Activated T-cell treated with anti-CD3 and anti-CD28 coated beads, Interleukin-2, amount 50 U/mL, for 48 hours (primary cell): Measurements from ENCODE around the gene CDK2AP2.
"Not testable (repeated sequence)": the region's sequence is repeated elsewhere in the genome, so short reads cannot be mapped to it uniquely, and the experiment has no call there.

Source experiments
- DNase-seq, 2 experiments: peaks; one replicate each; pipeline ENCODE4 v3.0.0-alpha.2; 2020

CDK2AP2 gene

DNA sequence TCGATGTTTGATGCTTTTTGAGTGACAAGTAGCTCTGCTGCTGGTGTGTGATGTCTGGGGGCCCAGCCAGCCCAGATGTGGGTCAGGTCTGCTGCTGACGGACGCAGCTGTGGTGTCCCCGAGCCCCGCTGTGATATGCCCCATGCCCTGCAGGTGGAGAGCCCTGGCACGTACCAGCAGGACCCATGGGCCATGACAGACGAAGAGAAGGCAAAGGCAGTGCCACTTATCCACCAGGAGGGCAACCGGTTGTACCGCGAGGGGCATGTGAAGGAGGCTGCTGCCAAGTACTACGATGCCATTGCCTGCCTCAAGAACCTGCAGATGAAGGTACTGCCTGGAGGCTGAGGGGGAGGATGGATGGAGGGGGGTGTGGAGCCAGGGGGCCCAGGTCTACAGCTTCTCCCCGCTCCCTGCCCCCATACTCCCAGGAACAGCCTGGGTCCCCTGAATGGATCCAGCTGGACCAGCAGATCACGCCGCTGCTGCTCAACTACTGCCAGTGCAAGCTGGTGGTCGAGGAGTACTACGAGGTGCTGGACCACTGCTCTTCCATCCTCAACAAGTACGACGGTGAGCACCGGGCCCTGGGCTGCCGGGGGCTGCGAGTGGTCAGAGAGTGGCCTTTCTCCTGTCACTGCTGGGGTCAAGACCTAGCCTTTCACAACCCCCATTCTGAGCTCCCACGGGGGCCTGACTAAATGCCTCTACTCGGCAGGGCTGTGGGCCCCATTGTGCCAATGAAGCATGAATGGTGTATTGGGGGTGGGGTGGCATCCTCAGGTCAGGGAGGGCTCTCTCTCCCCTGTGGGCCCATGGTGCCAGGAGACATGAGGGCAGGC, 17.9 kb downstream of the CDK2AP2 start:
- DNase-seq = no peak

DNA sequence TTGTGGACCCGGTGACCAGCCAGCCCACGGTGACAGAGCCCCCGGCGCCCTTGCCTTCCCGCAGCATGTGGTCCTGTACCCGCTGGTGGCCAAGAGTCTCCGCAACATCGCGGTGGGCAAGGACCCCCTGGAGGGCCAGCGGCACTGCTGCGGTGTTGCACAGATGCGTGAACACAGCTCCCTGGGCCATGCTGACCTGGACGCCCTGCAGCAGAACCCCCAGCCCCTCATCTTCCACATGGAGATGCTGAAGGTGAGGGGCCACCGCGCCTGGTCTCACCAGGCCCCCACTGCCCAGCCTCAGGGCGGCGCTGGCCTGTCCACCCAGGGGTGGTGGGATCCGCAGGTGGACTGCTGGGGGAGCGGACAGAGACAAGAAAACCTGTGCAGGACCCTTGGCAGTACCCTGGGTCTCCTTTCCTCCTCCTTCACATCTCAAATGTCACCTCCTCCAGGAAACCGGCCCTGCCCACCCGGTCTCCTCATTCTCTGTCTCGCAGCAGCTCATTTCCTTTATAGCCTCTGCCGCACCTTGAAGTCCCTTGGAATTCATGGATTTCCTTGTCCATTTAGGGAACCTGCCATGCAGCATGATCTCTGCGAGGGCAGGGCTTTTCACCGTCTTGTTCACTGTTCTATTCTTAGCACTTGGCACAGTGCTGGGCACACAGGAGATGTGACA, 18.6 kb downstream of the CDK2AP2 start:
- no peak for DNase-seq

DNA sequence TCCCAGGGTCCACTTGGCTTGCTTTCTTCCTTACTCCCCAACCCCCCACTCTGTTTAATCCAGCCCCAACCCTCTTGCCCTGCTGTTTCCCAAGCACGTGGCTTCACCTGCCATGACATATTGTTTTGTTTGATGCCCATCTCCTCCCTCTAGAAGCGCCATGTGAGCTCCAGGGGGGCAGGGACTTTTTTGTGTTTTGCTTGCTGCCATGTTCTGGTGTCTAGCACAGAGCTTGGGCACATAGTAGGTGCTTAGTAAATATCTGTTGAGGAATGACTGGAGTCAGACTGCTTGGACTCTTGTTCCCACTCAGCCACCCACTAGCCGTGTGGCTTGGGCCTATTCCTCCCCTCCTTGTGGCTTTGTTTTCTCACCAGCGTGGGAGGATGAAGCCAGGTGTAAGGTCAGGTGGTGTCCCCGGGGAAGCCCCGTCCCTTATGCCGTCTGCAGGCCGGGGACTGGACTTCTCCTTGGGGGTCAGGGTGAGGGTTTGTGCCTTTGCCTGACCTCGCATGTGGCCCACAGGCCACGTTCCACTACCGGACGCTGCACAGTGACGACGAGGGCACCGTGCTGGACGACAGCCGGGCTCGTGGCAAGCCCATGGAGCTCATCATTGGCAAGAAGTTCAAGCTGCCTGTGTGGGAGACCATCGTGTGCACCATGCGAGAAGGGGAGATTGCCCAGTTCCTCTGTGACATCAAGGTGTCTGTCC, 21.3 kb downstream of the CDK2AP2 start:
- peak; percentile 78 to 81 for DNase-seq

DNA sequence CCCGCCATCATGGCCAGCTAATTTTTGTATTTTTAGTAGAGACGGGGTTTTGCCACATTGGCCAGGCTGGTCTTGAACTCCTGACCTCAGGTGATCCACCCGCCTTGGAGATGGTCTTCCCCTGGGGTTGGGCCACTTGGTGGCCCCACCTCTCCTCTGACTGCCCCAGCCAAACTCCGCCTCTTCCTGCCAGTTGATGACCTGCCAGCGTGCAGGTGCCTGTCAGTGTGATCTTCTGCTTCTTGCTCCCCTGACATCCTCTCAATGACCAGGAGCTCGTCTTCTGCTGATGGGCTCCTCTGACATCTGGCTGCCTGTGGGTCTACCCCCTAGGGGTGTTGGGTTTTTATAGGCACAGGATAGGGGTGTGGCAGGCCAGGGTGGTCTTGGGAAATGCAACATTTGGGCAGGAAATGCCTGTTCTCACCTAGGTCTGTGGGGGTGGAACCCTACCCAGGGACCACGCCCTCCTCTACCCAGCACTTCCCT, 22.0 kb downstream of the CDK2AP2 start:
- peak; percentile 74 to 82 for DNase-seq

DNA sequence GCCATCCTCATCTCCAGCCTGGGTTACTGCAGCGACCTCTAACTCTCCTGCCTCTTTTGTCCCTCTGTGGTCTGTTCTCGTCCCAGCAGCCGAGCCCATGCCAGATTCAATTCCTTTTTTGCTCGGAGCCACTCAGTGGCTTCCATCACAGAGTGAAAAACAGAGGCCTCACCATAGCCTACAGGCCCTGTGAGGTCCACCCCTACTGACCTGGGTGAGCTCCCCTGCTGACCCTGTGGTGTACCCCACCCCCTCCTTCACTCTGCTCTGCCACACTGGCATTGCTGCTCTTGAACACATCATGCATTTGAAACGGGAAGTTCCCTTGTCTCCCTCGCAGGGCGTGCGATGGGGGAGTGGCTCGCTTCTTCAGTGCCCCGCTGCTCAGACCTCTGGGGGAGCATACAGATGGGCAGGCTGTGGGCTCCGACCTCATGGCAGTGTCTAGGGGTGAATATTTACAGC, 23.1 kb downstream of the CDK2AP2 start:
- DNase-seq = peak; percentile 85 to 86

DNA sequence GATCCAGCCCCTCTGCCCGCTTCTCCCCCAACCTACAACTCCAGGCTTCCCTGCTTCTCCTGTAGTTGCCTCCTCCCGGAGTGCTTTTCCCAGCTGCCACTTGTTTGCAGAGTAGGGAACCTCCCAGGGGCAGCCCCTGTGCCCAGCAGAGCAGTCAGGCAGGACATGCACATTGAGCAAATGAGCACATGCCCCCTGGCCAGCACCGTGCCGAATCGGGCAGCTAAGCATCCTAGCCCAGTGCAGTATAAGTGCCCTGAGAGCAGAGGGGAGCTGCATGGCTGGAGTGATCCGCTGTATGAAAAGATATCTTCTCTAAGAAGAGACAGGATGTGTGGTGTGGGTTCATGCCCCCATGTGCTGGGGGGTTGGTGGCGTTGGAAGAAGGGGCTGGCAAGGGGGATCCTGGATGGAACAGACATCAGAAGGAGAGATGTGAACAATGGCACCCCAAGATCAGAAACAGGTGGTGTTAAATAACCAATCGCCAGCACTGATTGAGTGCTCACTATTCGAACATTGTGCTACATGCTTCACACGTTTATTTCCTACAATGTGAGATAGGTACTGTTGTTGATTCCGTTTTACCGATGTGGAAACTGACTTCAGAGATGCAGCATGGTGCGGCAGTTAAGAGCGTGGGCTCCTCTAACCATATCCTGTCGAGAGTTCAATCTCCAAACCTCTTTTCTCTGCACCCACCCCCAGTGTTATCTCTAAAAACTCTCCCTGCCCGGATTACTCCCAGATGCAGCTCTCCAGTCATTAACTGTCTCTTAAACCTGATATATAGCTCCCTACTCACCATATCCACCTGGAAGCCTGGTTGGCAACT, 23.9 kb downstream of the CDK2AP2 start:
- peak; percentile 71 to 72 for DNase-seq

DNA sequence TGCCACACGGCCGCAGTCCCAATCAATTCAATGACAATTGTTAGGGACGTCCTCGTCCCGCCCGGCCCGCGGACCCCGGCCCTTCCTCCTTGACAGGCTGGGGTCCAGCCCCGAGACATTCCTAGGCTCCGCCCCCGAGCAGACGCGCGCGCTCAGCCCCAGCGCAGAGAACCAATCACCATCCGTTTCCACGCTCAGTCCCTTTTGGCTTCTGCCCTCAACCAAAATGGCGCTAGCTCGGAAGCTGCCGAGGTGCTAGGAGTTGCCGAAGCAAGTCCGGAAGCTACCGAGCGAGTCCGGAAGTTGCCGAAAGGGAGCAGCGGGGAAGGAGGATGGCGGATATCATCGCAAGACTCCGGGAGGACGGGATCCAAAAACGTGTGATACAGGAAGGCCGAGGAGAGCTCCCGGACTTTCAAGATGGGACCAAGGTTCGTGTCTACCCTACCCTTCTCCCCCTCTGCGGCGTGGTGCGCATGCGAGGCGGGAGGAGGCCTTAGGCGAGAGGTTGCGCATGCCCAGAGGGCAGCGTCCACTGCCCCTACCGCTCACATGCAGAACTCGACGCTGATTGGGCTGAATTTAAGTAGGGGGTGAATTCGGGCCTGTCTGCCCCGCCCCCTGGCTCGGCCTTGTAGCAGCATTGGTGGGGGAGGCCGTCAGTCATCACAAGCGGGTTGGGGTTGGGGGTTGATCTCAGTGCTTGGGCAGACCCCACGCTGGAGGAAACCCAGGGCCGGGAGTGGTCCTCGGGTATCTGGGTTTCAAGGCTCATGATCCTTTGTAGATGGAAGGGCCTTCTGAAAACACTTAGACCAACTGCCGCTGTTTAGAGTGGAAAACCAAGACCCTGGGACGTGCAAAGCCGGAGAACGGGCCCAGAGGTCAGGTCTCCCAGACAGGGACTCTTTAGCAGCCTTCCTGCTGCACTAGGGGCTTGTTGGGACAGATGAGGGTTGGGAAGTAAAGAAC, 24.8 kb downstream of the CDK2AP2 start, which contains the start of gene AIP:
TSS of gene AIP (plus strand) at position 200 of the 972 bp plus-strand sequence. CDS start at position 333, 133 bp downstream.
- DNase-seq = peak; percentile 98

DNA sequence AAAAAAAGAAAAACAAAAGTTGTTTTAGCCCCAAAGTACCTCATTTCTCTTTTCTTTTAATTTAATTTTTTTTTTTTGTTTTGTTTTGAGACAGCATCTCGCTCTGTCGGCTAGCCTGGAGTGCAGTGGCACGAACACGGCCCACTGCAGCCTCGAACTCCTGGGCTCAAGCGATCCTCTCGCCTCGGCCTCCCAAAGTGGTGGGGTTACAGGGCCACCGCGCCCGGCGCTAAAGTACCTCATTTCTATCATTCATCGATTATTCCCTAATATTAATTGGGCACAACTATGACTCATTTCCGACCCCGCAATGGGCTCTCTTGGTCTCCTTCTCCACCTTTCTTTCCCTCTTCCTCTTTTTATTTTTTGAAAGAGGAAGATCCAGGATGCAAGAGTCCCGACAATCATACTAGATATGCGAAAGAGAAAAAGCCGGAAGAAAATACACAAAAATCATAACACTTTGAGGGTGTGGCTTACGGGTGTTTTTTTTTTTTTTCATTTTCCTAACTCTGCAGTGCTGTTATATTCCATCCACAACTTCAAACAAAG, 25.6 kb downstream of the CDK2AP2 start:
- peak in 1 of 2 experiments; percentile 31 for DNase-seq

DNA sequence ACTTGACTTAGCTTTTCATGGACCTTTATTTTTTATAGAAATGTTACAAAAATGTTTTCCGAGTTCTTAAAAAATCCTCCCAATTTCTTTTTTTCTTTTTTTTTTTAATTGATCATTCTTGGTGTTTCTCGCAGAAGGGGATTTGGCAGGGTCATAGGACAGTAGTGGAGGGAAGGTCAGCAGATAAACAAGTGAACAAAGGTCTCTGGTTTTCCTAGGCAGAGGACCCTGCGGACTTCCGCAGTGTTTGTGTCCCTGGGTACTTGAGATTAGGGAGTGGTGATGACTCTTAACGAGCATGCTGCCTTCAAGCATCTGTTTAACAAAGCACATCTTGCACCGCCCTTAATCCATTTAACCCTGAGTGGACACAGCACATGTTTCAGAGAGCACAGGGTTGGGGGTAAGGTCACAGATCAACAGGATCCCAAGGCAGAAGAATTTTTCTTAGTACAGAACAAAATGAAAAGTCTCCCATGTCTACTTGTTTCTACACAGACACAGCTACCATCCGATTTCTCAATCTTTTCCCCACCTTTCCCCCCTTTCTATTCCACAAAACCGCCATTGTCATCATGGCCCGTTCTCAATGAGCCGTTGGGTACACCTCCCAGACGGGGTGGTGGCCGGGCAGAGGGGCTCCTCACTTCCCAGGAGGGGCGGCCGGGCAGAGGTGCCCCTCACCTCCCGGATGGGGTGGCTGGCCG, 30.5 kb downstream of the CDK2AP2 start:
- DNase-seq = not testable (repeated sequence)

DNA sequence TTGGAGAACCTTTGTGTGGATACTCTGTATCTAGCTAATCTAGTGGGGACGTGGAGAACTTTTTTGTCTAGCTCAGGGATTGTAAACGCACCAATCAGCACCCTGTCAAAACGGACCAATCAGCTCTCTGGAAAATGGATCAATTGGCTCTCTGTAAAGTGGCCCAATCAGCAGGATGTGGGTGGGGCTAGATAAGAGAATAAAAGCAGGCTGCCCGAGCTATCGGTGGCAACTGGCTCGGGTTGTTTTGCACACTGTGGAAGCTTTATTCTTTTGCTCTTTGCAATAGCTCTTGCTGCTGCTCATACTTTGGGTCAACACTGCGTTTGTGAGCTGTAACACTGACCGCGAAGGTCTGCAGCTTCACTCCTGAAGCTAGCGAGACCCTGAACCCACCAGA, 31.3 kb downstream of the CDK2AP2 start:
- not testable (repeated sequence) for DNase-seq

DNA sequence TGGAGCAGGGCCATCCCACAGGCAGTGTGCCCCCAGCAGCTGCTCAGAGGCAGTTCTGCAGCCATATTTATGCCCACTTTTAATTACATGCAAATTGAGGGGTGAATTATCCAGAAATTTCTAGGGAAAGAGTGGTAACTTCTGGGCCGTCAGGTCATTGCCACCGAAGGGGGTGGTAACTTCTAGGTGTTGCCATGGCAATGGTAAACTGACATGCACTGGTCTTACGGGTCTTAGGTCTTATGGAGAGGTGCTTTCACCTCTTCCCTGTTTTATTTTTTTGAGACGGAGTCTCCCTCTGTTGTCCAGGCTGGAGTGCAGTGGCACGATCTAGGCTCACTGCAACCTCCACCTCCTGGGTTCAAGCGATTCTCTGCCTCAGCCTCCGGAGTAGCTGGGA, 35.1 kb downstream of the CDK2AP2 start:
- DNase-seq = no peak

DNA sequence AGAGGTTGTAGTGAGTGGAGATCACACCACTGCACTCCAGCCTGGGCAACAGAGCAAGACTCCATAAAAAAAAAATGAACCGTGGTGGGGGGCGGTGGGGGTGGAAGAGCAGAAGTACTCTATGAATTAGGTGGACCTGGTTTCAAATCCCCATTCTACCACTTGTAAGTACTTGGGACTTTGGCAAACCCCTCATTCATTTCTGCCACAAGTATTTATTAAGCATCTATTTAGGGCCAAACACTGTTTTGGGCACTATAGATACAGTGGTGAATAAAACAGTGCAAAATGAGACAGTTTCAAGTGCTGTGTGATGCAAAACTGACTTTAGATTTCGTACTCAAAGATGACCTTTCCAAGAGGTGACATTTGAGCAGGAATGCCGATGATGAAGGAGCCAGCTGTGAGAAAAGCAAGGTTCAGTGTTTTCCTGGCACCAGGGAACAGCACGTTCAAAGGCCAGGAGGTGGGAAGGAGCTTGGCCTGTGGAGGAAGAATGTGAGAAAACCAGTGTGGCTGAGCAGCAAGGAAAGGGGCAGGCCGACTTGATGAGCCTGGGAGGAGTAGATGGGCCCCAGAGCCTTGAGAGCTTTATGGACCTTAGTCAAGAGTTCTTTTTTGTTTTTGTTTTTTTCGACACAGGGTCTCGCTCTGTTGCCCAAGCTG, 37.5 kb downstream of the CDK2AP2 start:
- no peak for DNase-seq

DNA sequence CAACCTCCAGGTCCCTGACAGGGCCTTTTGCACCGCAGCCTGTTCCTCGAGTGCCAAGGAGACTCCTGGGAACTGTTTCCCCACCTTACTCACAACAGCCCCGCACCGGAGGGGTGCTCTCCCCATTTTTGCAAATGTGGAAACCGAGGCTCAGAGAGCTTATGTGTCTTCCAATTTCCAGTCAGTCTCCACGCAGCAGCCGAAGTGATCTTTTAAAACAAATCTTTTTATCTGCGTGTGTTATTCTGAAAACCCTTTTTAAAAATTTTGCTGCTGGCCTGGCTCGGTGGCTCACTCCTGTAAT, 38.5 kb downstream of the CDK2AP2 start:
- no peak for DNase-seq

DNA sequence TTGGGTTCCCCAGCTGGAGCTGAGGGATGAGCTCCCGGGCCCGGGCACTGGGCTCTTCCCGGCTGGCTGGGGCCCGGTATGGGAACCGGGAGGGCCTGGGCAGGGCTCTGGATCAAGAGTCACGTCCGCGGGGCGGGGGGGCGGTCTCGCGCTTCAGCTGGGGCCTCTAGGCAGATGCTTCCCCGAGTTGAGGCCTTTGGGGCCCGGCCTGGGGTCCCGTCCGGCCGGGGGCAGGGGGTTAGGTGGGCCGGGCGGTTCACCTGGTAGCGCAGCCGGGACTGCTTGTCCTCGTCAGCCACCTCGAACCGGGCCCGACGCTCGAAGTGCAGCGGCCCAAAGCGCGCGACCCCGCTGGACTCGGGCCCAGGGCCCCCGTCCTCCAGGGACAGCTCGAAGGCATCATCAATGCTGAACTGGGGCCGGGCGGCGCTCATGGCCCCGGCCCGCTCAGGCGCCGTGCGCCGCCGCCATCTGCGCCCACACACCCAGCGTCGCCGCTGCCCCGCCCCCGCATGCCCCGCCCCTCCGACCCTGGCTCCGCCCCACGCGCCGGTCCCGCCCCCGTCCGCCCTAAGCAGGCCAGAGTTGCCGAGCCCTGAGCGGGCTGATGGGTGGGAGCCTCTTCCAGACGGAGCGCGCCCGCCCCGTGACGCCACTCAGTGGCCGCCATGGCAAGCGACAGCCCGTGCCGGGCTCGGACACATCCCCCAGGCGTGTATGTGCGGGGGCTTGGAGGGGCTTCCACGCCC, 39.0 kb downstream of the CDK2AP2 start, which contains the start of gene TMEM134:
TSS of gene TMEM134 (minus strand) at position 493 of the 749 bp plus-strand sequence. CDS start at position 434, 59 bp downstream.
- DNase-seq = peak; percentile 93 to 94

DNA sequence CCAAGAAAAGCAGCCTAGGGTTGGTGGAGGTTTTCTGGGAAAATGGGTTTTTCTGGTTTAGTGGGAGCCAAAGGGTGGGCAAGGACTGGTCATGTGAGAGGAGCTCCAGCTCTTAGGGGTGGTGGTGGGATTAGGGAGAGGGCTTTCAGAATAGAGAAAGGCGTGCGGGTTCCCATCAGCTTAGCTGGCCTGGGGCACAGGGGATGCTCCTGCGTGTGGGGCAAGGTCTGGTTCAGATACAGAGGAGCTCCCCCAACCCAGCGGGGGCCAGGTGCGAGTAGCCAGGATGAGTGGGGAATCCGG, 39.6 kb downstream of the CDK2AP2 start:
- peak in 1 of 2 experiments; percentile 51 for DNase-seq

DNA sequence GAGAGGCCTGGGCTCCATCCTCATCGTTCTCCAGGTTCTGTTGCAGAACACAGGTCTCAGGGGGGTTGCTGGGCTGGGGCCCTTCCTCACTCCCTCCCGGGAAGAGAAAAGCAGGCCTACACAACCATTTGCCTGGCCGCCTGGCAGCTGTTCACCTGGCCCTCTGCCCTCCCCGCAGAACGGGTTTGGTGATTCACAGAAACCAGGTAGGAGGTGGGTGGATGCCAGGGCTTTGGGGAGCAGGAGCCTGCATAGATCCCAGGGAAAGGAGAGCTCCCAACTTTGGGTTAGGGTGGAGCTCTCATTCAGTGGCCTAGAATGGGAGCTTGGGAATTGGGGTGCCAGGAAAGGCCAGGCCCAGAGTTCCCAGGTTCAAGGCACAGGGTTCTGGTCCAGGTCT, 39.9 kb downstream of the CDK2AP2 start:
- peak; percentile 44 to 54 for DNase-seq

DNA sequence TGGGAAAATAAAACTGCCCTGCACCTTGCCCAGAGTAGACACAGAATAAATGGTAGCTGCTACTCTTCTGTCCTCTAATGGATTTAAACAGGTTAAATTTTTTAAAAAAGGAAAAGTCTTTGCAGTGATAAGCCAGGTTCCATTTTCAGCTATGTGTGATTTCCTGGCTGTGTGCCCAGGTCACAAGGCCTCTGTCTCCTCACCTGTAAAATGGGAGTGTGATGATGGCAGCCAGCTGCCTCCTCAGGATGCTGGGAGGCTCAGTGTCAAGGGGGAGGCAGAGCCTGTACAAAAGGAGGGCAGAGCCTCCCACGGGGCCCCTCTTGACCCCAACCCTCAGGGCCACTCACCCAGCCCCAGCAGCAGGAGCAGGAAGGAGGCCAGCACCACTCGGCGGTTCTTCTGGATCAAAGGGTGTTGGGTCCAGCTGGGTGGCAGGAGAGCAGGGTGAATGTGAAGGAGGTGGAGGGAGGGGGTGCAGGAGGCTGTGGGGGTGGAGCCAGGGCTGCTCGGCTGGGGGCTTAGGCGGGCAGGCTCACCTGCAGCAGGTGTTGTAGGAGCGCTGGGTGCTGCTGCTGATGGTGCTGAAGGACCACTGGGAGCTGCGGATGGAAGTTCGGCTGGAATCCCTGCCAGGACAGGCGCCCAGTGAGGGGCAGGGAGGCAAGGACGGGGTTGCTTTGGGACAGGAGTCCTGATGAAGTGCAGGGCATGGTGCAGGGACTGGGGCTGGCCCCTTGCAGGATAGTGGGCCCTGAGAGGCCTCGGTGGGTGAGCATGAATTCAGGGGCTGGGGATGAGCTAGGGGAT, 40.8 kb downstream of the CDK2AP2 start:
- DNase-seq = no peak

DNA sequence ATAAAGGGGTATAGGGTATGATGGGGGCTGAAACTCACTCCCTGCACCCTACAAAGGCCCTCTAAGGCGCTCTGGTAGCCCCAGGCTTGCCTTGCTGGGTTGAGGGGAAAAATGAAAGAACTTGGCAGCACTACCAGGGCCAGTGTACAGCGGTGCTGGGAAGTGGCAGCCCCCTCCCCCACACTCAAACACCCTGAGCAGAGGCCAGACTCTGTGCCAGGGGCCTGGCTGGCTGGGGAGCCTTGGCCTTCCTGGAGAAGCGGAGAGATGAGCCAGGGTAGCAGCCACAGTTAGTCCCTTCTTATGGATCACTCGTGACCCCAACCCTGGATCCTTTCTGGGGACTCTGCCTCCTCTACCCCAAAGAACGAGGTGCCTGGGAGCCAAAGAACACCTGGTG, 41.6 kb downstream of the CDK2AP2 start:
- DNase-seq = no peak
